Epithelial cell of proximal tubule (primary cell): ENCODE measurements around the gene KCNQ1. TPM values are rescaled to one million over a fixed set of nuclear protein-coding genes. Genes with fewer than 3 reads are reported as not detected.
"Not testable (repeated sequence)": the region's sequence is repeated elsewhere in the genome, so short reads cannot be mapped to it uniquely, and the experiment has no call there.

Source experiments
- DNase-seq: peaks from one replicate; pipeline ENCODE4 v3.0.0-alpha.2; 2011; ENCODE audit warnings: low read depth
- H3K4me3 ChIP-seq: 2 replicates; pipeline ENCODE4 v1.5.1; 2011; ENCODE audit warnings: low read depth, mild to moderate bottlenecking, low read length
- total RNA-seq: library from RNA; depleted of rRNA; stranded (reverse); fragments of >200 nt; gene quantifications from 2 replicates; pipeline ENCODE4 v1.2.3, GENCODE V29; 2015
- TF ChIP-seq, protein P1 (sequence below): conservative IDR thresholded peaks from 2 replicates; pipeline ENCODE4 v1.5.1; 2012; ENCODE audit warnings: low read depth, mild to moderate bottlenecking, low read length

The KCNQ1 gene
- total RNA-seq, 1 donor from 2014 or later, result 0.46 TPM

- TF ChIP-seq, protein P1, sequence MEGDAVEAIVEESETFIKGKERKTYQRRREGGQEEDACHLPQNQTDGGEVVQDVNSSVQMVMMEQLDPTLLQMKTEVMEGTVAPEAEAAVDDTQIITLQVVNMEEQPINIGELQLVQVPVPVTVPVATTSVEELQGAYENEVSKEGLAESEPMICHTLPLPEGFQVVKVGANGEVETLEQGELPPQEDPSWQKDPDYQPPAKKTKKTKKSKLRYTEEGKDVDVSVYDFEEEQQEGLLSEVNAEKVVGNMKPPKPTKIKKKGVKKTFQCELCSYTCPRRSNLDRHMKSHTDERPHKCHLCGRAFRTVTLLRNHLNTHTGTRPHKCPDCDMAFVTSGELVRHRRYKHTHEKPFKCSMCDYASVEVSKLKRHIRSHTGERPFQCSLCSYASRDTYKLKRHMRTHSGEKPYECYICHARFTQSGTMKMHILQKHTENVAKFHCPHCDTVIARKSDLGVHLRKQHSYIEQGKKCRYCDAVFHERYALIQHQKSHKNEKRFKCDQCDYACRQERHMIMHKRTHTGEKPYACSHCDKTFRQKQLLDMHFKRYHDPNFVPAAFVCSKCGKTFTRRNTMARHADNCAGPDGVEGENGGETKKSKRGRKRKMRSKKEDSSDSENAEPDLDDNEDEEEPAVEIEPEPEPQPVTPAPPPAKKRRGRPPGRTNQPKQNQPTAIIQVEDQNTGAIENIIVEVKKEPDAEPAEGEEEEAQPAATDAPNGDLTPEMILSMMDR, result no peak
- no peak for DNase-seq
- H3K4me3 ChIP-seq, result no peak overlapping the region
Measured at GRCh38 chr11:2612884-2613571, 168.2 kb downstream of the KCNQ1 start.

- DNase-seq, result no peak
- TF ChIP-seq, protein P1, result no peak
- no peak overlapping the region for H3K4me3 ChIP-seq
Measured at GRCh38 chr11:2621894-2622293, 177.1 kb downstream of the KCNQ1 start.

GRCh38 chr11:2625183-2625582 is 180.4 kb downstream of the KCNQ1 start:
- no peak overlapping the region for H3K4me3 ChIP-seq
- TF ChIP-seq, protein P1, result no peak
- no peak for DNase-seq

DNA sequence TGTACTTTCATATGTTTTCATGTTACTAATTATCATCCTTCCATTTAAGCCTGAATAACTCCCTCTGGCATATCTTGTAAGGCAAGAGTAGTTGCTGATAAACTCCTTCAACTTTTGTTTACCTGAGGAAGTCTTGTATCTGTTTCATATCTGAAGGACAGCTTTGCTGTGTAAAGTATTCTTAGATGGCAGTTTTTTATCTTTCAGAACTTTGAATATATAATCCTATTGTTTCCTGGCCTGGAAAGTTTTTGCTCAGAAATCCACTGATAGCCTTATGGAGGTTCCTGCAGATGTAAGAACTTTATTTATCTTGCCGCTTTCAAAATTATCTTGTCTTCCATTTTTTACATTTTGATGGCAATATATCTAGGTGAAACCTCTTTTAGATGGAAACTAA is 185.9 kb downstream of the KCNQ1 start:
- H3K4me3 ChIP-seq, result no peak overlapping the region
- TF ChIP-seq, protein P1, result no peak
- no peak for DNase-seq

- no peak for DNase-seq
- TF ChIP-seq, protein P1, result no peak
Measured at GRCh38 chr11:2631161-2631560, 186.4 kb downstream of the KCNQ1 start.

DNA sequence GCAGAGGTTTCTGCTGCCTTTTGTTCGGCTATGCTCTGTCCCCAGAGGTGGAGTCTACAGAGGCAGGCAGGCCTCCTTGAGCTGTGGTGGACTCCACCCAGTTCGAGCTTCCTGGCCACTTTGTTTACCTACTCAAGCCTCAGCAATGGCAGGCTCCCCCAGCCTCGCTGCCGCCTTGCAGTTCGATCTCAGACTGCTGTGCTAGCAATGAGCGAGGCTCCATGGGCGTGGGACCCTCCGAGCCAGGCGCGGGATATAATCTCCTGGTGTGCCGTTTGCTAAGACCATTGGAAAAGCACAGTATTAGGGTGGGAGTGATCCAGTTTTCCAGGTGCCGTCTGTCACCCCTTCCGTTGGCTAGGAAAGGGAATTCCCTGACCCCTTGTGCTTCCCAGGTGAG is 195.0 kb downstream of the KCNQ1 start:
- H3K4me3 ChIP-seq, DNase-seq: not testable (repeated sequence)

More at GRCh38 chr11:2631161-2631560, 186.4 kb downstream of the KCNQ1 start:
- H3K4me3 ChIP-seq, result no peak overlapping the region

DNA sequence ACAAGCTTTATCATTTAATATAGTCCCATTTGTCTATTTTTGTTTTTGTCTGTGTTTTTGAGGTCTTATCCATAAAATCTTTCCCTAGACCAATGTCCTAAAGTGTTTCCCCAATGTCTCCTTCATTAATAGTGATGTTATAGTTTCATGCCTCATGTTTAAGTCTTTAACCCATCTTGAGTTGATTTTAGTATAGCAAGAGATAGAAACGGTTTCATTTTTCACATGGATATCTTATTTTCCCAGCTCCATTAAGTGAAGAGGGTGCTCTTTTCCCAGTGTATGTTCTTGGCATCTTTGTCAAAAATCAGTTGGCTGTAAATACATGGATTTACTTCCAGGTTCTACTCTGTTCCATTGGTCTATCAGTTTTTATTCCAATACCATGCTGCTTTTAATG is 196.8 kb downstream of the KCNQ1 start:
- TF ChIP-seq, protein P1, result no peak
- H3K4me3 ChIP-seq, result no peak overlapping the region
- DNase-seq, result no peak
